GM12878 (cell line): ENCODE measurements around the gene KLK12. TPM values are rescaled to one million over a fixed set of nuclear protein-coding genes. Genes with fewer than 3 reads are reported as not detected.

ENCODE experiments used
- ATAC-seq: fragments of 200-7000 bp; cut with Tn5 transposase; 3 replicates; pipeline ENCODE4 v1.9.1; 2020; ENCODE audit warnings: mild to moderate bottlenecking, moderate library complexity
- BruUV-seq: library from RNA; stranded (reverse); fragments of 400-500 nt; replicated peaks from 2 replicates; lab custom pipeline; 2021; lab: Mats Ljungman, UMichigan
- CTCF ChIA-PET: fragments of 300-600 bp; sonication (Branson Sonifier 250); formaldehyde crosslinking; extraction: SDS; loops from one replicate; lab custom pipeline; 2021; ENCODE audit warnings: inconsistent platforms; lab: Yijun Ruan, JAX
- POLR2A ChIA-PET: fragments of 350-600 bp; formaldehyde crosslinking; extraction: SDS; loops from one replicate; lab custom pipeline; 2021; ENCODE audit warnings: inconsistent platforms; lab: Charles Lee
- RAD21 ChIA-PET: fragments of 300-600 bp; sonication (Branson Sonifier 250); formaldehyde crosslinking; loops from one replicate; lab custom pipeline; 2023; ENCODE audit warnings: antibody characterized with exemption; ENCODE audit not compliant: unreplicated experiment; lab: Charles Lee
- SMC1A ChIA-PET: fragments of 300-600 bp; sonication (Branson Sonifier 250); formaldehyde crosslinking; loops from one replicate; lab custom pipeline; 2023; ENCODE audit not compliant: unreplicated experiment, uncharacterized antibody; lab: Charles Lee
- DNase-seq: peaks from one replicate; pipeline ENCODE4 v3.0.0-alpha.2; 2011; ENCODE audit warnings: low read depth, low spot score
- FAIRE-seq: peaks from 3 replicates; lab custom pipeline; 2011; peaks lifted over from hg19 to GRCh38; lab: Jason Lieb, UNC
- H2AFZ ChIP-seq: 2 replicates; pipeline ENCODE4 v1.6.0; 2011; ENCODE audit warnings: low read depth, low read length, control low read depth; ENCODE audit not compliant: control insufficient read depth
- H3K27ac ChIP-seq: 2 replicates; pipeline ENCODE4 v1.5.1; 2011; ENCODE audit warnings: control low read depth; ENCODE audit not compliant: control insufficient read depth, insufficient read depth
- H3K27me3 ChIP-seq, 2 experiments: replicated peaks in 1 of 2; 2 replicates each; pipeline versions ENCODE4 v1.6.0 to v1.6.1; 2011; ENCODE audit warnings: low read length in 1 of 2; ENCODE audit not compliant: control insufficient read depth in 2 of 2, insufficient read depth in 2 of 2
- H3K36me3 ChIP-seq, 2 experiments: 2 replicates each; pipeline ENCODE4 v1.5.1; 2011; ENCODE audit warnings: low read length in 1 of 2; ENCODE audit not compliant: control insufficient read depth in 2 of 2, insufficient read depth in 2 of 2
- H3K4me1 ChIP-seq: 2 replicates; pipeline ENCODE4 v1.6.1; 2011; ENCODE audit warnings: mild to moderate bottlenecking, low read length, moderate library complexity, mixed read lengths; ENCODE audit not compliant: control insufficient read depth, insufficient read depth
- H3K4me2 ChIP-seq: 2 replicates; pipeline ENCODE4 v1.6.0; 2011; ENCODE audit warnings: control low read depth; ENCODE audit not compliant: control insufficient read depth, insufficient read depth
- H3K4me3 ChIP-seq: fragments of 200-600 bp; sonication (generic); 2 replicates; pipeline ENCODE4 v1.5.1; 2016
- H3K79me2 ChIP-seq: 2 replicates; pipeline ENCODE4 v1.6.0; 2011; ENCODE audit warnings: low read length; ENCODE audit not compliant: control insufficient read depth, insufficient read depth
- H3K9ac ChIP-seq: 2 replicates; pipeline ENCODE4 v1.8.0; 2011; ENCODE audit warnings: low read length, control low read depth, mixed read lengths; ENCODE audit not compliant: control insufficient read depth, insufficient read depth
- H3K9me3 ChIP-seq: replicated peaks from 3 replicates; pipeline ENCODE4 v1.5.1; 2011; ENCODE audit warnings: mild to moderate bottlenecking, low read length; ENCODE audit not compliant: control insufficient read depth, insufficient read depth
- H4K20me1 ChIP-seq: 2 replicates; pipeline ENCODE4 v1.6.0; 2011; ENCODE audit not compliant: control insufficient read depth, insufficient read depth
- ASH2L ChIP-seq: fragments of 300-600, 200-600 bp; sonication (generic); IDR thresholded peaks from 2 replicates; pipeline ENCODE4 v1.6.1; 2017; ENCODE audit warnings: low read depth, mild to moderate bottlenecking, borderline replicate concordance
- FOS ChIP-seq: IDR thresholded peaks from 3 replicates; pipeline ENCODE4 v1.6.1; 2011; ENCODE audit warnings: borderline replicate concordance; ENCODE audit not compliant: insufficient read length; ENCODE audit errors: extremely low read depth
- FOXM1 ChIP-seq: IDR thresholded peaks from 2 replicates; pipeline ENCODE4 v1.6.1; 2012; ENCODE audit warnings: low read depth, mild to moderate bottlenecking, inconsistent platforms, low read length, moderate library complexity
- MYB ChIP-seq: fragments of 150-350 bp; IDR thresholded peaks from 2 replicates; pipeline ENCODE4 v1.6.1; 2014; ENCODE audit warnings: mild to moderate bottlenecking, low read depth, low read length, borderline replicate concordance
- NR2C2 ChIP-seq: IDR thresholded peaks from 2 replicates; pipeline ENCODE4 v1.6.1; 2011; ENCODE audit warnings: borderline replicate concordance, low read depth; ENCODE audit not compliant: control insufficient read depth, insufficient read length
- RB1 ChIP-seq: fragments of 450-650 bp; formaldehyde crosslinking; IDR thresholded peaks from 2 replicates; pipeline ENCODE4 v1.6.1; 2017; ENCODE audit warnings: mild to moderate bottlenecking, borderline replicate concordance
- RUNX3 ChIP-seq: IDR thresholded peaks from 2 replicates; pipeline ENCODE4 v1.6.1; 2012; ENCODE audit warnings: low read length, inconsistent platforms
- SUZ12 ChIP-seq: fragments of 200-600 bp; sonication (generic); IDR thresholded peaks from one replicate; pipeline ENCODE4 v1.6.1; 2018; ENCODE audit warnings: antibody characterized with exemption, mild to moderate bottlenecking; ENCODE audit not compliant: unreplicated experiment
- TCF3 ChIP-seq: IDR thresholded peaks from 2 replicates; pipeline ENCODE4 v1.6.1; 2012; ENCODE audit warnings: low read depth, mild to moderate bottlenecking, low read length, borderline replicate concordance; ENCODE audit not compliant: insufficient read depth
- ZNF274 ChIP-seq: IDR thresholded peaks from one replicate; pipeline ENCODE4 v1.8.0; 2011; ENCODE audit not compliant: insufficient read length, insufficient read depth
- ZZZ3 ChIP-seq: IDR thresholded peaks from 2 replicates; pipeline ENCODE4 v1.6.1; 2011; ENCODE audit warnings: low read depth; ENCODE audit not compliant: control insufficient read depth, insufficient read length
- WGBS: methylation state at CpG from one replicate; pipeline ENCODE4 v1.1.6; 2016; ENCODE audit warnings: low lambda C conversion rate; ENCODE audit not compliant: insufficient replicate concordance, insufficient coverage; ENCODE audit errors: missing lambda C conversion rate; 5-methylcytosine and 5-hydroxymethylcytosine counted together
- in situ Hi-C: fragments of 300-500 bp; cut with MboI; formaldehyde crosslinking; loops from 9 replicates; pipeline ENCODE4 v1.14.3; 2018; ENCODE audit warnings: mixed read lengths
- intact Hi-C: fragments of 100-400 bp; cut with micrococcal nuclease; formaldehyde crosslinking; loops from one replicate; pipeline ENCODE4 v1.14.2; 2022; ENCODE audit not compliant: unreplicated experiment
- polyA plus RNA-seq, 11 experiments: library from polyadenylated mRNA; depleted of rRNA in 4 of 11; unstranded in 6 of 11; stranded (reverse) in 5 of 11; fragments of >200 nt; fragmentation: Nextera tagmentation in 4 of 11; fragmentation: Illumina TruSeq in 1 of 11; extraction: Ambion mirVana in 4 of 11; extraction: Trizol in 1 of 11; gene quantifications; 1 replicate in 1 of 11; 2 replicates in 10 of 11; pipeline versions ENCODE4 v1.2.1 to v1.2.3, GENCODE V29; 2011 to 2016; ENCODE audit warnings: inconsistent platforms in 2 of 11, missing spikeins in 2 of 11, low read depth in 1 of 11
- total RNA-seq, 4 experiments: library from RNA; depleted of rRNA in 3 of 4; stranded (reverse); fragments of >200 nt in 3 of 4; fragmentation: Illumina TruSeq in 1 of 4; extraction: Trizol in 1 of 4; gene quantifications; 2 replicates each; pipeline versions ENCODE4 v1.2.1 to v1.2.3, GENCODE V29; 2013 to 2021
- TF ChIP-seq, protein P1 (sequence below): fragments of 450-650 bp; IDR thresholded peaks from 2 replicates; pipeline ENCODE4 v1.6.1; 2017; ENCODE audit warnings: mild to moderate bottlenecking, moderate library complexity

The KLK12 gene
- total and polyA plus RNA-seq, 10 of the 15 experiments (the other 5 are each of a cell fraction or from before 2014, with no cell fraction given), result not detected

DNA sequence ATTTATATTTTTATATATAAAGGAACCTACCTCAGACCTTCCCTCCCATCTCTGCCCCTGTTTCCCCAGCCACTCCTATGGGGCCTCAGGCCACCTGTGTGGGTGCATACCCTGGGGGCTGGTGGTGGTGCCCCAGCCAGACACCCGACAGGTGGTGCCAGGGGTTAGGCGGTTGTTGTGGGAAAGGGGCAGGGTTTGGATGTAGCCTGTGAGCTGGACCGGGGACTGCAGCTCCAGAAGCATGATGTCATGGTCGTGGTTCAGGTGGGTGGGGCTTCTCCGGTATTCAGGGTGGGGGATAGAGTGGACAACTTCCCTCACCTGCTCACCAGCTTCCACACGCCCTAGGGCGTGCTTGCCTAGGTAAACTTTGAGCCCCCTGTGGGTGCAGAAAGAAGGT, 24.9 kb upstream of the KLK12 start:
- ChIA-PET CTCF (no interaction called here), POLR2A (no interaction called here), RAD21 (no interaction called here), SMC1A (no interaction called here)
- no peak for TF ChIP-seq TCF3
- no peak overlapping the region for H3K4me2 ChIP-seq
- no peak overlapping the region for H3K27ac ChIP-seq
- no peaks in the 10 kb centered on the region for H3K9me3 ChIP-seq
- no TSS peak for BruUV-seq
- no peaks in the 10 kb centered on the region for H3K36me3 ChIP-seq
- no peak overlapping the region for H3K4me3 ChIP-seq
- 12% methylated on average over 7 of the region's 7 CpGs for WGBS
- no peak overlapping the region for H2AFZ ChIP-seq
- ATAC-seq (no peak), FAIRE-seq (no peak), DNase-seq (no peak)
- intact Hi-C loops (no loop called here), in situ Hi-C loops (no loop called here)
- H3K79me2 ChIP-seq, result no peaks in the 10 kb centered on the region
- H3K4me1 ChIP-seq, result no peaks in the 10 kb centered on the region
- H3K9ac ChIP-seq, result no peak overlapping the region
- no peaks in the 10 kb centered on the region for H4K20me1 ChIP-seq
- H3K27me3 ChIP-seq, result no peaks in the 10 kb centered on the region

GRCh38 chr19:51055866-51056265, 21.1 kb upstream of the KLK12 start:
- FAIRE-seq, result no peak
- no peaks in the 10 kb centered on the region for H3K36me3 ChIP-seq
- H3K4me1 ChIP-seq, result no peaks in the 10 kb centered on the region
- TF ChIP-seq ZZZ3 (no peak), SUZ12 (no peak), ZNF274 (no peak), FOS (no peak), RUNX3 (no peak), ASH2L (no peak), RB1 (no peak), MYB (no peak), FOXM1 (no peak), NR2C2 (no peak)
- TF ChIP-seq, protein P1, sequence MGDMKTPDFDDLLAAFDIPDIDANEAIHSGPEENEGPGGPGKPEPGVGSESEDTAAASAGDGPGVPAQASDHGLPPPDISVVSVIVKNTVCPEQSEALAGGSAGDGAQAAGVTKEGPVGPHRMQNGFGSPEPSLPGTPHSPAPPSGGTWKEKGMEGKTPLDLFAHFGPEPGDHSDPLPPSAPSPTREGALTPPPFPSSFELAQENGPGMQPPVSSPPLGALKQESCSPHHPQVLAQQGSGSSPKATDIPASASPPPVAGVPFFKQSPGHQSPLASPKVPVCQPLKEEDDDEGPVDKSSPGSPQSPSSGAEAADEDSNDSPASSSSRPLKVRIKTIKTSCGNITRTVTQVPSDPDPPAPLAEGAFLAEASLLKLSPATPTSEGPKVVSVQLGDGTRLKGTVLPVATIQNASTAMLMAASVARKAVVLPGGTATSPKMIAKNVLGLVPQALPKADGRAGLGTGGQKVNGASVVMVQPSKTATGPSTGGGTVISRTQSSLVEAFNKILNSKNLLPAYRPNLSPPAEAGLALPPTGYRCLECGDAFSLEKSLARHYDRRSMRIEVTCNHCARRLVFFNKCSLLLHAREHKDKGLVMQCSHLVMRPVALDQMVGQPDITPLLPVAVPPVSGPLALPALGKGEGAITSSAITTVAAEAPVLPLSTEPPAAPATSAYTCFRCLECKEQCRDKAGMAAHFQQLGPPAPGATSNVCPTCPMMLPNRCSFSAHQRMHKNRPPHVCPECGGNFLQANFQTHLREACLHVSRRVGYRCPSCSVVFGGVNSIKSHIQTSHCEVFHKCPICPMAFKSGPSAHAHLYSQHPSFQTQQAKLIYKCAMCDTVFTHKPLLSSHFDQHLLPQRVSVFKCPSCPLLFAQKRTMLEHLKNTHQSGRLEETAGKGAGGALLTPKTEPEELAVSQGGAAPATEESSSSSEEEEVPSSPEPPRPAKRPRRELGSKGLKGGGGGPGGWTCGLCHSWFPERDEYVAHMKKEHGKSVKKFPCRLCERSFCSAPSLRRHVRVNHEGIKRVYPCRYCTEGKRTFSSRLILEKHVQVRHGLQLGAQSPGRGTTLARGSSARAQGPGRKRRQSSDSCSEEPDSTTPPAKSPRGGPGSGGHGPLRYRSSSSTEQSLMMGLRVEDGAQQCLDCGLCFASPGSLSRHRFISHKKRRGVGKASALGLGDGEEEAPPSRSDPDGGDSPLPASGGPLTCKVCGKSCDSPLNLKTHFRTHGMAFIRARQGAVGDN, result no peak
- TF ChIP-seq, all 136 proteins: peak for 0
- Histone ChIP-seq H3K27me3 (0 out of 4 replicates have a peak, but pooled peaks cover 0 to 3% of the 10 kb centered on the region in 2 experiments), H3K27ac (no peak overlapping the region), H3K4me2 (no peak overlapping the region), H3K79me2 (no peaks in the 10 kb centered on the region), H3K9me3 (no peaks in the 10 kb centered on the region), H3K4me3 (no peak overlapping the region), H2AFZ (no peak overlapping the region), H4K20me1 (no peaks in the 10 kb centered on the region), H3K9ac (no peak overlapping the region)
- no TSS peak for BruUV-seq
- RAD21 ChIA-PET, result no interaction called here
- CTCF ChIA-PET, result no interaction called here
- in situ Hi-C loops, result no loop called here
- SMC1A ChIA-PET, result no interaction called here
- DNase-seq (no peak), ATAC-seq (no peak)
- intact Hi-C loops, result no loop called here
- POLR2A ChIA-PET, result no interaction called here
